AG04450 (cell line): ENCODE measurements around the gene RAB40C. TPM values are rescaled to one million over a fixed set of nuclear protein-coding genes. Genes with fewer than 3 reads are reported as not detected.

Experiments used
- CTCF ChIA-PET: fragments of 300-600, 350-600 bp; formaldehyde crosslinking; extraction: SDS; loops from one replicate; lab custom pipeline; 2022; ENCODE audit warnings: antibody characterized with exemption, inconsistent platforms; lab: Charles Lee
- POLR2A ChIA-PET: fragments of 350-600 bp; formaldehyde crosslinking; extraction: SDS; loops from one replicate; lab custom pipeline; 2021; ENCODE audit warnings: antibody characterized with exemption, inconsistent platforms; lab: Yijun Ruan, JAX
- DNase-seq: peaks from one replicate; pipeline ENCODE4 v3.0.0-alpha.2; 2011; ENCODE audit warnings: low read depth, low spot score
- H3K27ac ChIP-seq: one replicate; pipeline ENCODE4 v1.5.1; 2012; ENCODE audit warnings: low read depth, low read length, control low read depth
- H3K27me3 ChIP-seq: one replicate; pipeline ENCODE4 v1.6.0; 2012; ENCODE audit warnings: low read length; ENCODE audit not compliant: control insufficient read depth, insufficient read depth
- H3K4me3 ChIP-seq: 2 replicates; pipeline ENCODE4 v1.5.1; 2011; ENCODE audit warnings: mild to moderate bottlenecking, low read depth, low read length, control low read depth
- H3K9me3 ChIP-seq: 2 replicates; pipeline ENCODE4 v1.5.1; 2012; ENCODE audit warnings: low read length; ENCODE audit not compliant: control insufficient read depth, insufficient read depth
- CTCF ChIP-seq: IDR thresholded peaks from 2 replicates; pipeline ENCODE4 v1.5.1; 2011; ENCODE audit warnings: low read depth, low read length, control low read depth, inconsistent platforms
- polyA plus RNA-seq: library from polyadenylated mRNA; depleted of rRNA; stranded (reverse); fragments of >200 nt; gene quantifications from 2 replicates; pipeline ENCODE4 v1.2.3, GENCODE V29; 2011

Gene RAB40C
- polyA plus RNA-seq, 1 experiment, result 4.2 TPM

GRCh38 chr16:561413-561794 is 28.5 kb upstream of the RAB40C start:
- no peak for TF ChIP-seq CTCF
- Histone ChIP-seq H3K4me3 (no peak overlapping the region), H3K27ac (no peak overlapping the region), H3K9me3 (peaks cover 3% of the 10 kb centered on the region; the same call in 1 of the 2 replicates), H3K27me3 (peaks cover 31% of the 10 kb centered on the region)
- CTCF ChIA-PET, result no interaction called here
- no peak for DNase-seq
- POLR2A ChIA-PET, result no interaction called here

GRCh38 chr16:561957-562938 is 27.6 kb upstream of the RAB40C start:
- H3K4me3 ChIP-seq, result no peak overlapping the region
- no peak overlapping the region for H3K27ac ChIP-seq
- POLR2A ChIA-PET, result no interaction called here
- no peak for DNase-seq
- H3K9me3 ChIP-seq, result peaks cover 3% of the 10 kb centered on the region; the same call in 1 of the 2 replicates
- H3K27me3 ChIP-seq, result peaks cover 31% of the 10 kb centered on the region
- CTCF ChIA-PET, result no interaction called here
- TF ChIP-seq CTCF, result no peak

- no peak for TF ChIP-seq CTCF
- H3K9me3 ChIP-seq, result peaks cover 3% of the 10 kb centered on the region; the same call in 1 of the 2 replicates
- CTCF ChIA-PET, result no interaction called here
- DNase-seq, result no peak
- no peak overlapping the region for H3K4me3 ChIP-seq
- H3K27me3 ChIP-seq, result peaks cover 31% of the 10 kb centered on the region
- no peak overlapping the region for H3K27ac ChIP-seq
- POLR2A ChIA-PET, result no interaction called here
Measured at GRCh38 chr16:563072-563644, 26.7 kb upstream of the RAB40C start.

GRCh38 chr16:564690-565418 is 25.0 kb upstream of the RAB40C start:
- no peak for DNase-seq
- ChIA-PET POLR2A (no interaction called here), CTCF (no interaction called here)
- no peak for TF ChIP-seq CTCF
- H3K9me3 ChIP-seq, result peaks cover 3% of the 10 kb centered on the region; the same call in 1 of the 2 replicates
- no peak overlapping the region for H3K27ac ChIP-seq
- H3K4me3 ChIP-seq, result no peak overlapping the region
- peaks cover 16% of the 10 kb centered on the region for H3K27me3 ChIP-seq
